ENCODE results near the gene SCFD2.
"Not testable (repeated sequence)": the region's sequence is repeated elsewhere in the genome, so short reads cannot be mapped to it uniquely, and the experiment has no call there.

SCFD2 gene

DNA sequence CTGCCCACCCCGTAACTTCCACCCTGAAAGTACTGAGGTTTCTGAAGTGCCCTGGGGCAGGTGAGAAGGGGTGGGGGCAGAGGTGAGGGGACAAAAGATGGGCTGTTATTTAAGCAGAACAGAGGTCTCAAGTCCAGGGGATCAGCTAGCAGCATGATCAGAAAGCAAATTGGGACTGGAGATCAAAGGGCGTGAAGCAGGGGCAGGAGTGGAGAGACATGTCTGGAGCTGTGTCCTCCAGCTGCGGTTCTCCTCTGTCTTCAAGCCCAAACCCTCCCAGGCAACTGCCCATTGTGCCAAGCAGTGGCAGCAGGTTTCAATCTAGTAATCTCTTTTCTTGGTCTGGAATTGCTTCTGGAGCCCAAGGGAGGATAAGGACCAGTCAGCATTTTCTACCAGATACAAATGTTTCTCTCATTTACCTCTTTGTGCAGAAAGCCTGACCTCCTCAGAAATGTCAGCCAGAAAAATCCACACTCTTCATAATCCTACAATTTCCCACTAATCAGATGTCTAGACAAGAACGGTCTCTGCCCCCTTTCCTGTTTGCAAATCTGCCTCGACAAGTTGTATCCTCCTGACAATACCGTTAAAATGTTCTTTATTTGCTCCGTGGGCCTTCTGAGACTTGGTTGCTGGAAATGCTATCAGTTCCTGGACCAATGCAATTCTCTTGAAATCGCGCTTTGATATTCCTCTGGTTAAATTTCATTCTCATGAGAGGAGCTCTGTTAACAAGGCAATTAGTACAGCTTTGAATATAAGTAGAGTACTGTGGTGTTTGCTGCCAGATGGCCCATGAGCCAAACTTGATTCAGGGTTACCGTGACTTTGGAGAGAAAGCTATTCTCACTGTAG is 526.9 kb downstream of the SCFD2 start:
- DNase-seq (ENCODE audit: low read depth in 2 of 2, low spot score in 1 of 2): no peak

DNA sequence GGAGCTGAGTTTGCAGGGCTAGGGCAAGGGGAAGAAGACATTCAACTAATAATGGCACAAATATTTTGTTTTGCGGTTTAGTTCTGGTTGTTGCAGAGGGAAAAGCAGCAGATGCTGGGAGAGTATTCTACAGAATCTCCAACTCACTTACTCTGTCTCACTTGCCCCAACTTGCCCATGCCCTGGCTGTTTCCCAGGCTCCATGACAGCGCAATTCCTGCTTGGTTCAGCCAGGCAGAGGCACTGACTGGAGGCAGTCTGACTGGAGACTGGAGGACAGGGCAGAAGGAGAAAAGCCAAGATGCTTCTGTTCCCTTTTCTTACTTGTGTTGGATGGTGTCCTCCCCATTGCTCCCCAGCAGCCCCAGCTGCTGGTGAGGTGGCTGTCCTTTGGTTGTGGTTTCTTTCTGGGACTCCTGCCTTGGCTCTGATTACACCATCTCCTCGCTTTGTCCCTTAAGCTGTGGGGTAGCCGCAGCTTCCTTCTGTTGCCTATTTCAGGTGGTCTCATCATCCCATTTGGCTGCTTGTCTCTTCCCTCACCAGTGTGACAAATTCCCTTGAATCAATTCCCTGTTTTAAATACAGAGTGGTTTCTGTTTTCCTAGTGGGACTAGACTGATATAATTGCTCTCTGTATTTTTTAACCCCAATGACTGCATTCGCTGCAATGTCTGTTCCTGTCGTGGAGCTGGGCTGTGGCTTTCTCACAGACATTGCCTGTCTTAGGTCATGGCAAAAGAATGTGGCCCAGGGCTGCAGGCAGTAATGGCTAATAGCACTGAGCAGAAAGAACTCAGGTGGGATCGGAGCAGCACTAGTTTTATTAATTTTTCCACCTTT is 527.9 kb downstream of the SCFD2 start:
- DNase-seq (ENCODE audit: low read depth in 2 of 2, low spot score in 1 of 2): no peak

DNA sequence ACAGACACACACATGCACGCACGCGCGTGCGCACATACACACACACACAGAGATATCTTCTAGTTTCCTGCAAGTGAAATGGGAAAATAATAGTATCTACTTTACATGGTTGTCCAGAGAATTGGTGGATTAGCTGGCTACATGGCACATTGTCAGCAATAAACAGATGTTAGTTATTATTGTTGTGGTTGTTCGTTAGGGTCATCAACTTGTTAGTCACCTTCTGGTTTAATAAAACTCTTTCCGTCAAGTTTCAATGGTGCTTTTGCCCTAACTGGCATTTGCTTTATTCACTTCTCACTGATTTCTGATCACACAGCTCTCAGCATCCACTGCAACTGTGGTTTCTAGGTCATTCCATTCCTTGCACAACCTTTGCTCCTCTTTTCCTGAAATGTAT is 529.2 kb downstream of the SCFD2 start:
- DNase-seq (ENCODE audit: low read depth in 2 of 2, low spot score in 1 of 2): no peak

DNA sequence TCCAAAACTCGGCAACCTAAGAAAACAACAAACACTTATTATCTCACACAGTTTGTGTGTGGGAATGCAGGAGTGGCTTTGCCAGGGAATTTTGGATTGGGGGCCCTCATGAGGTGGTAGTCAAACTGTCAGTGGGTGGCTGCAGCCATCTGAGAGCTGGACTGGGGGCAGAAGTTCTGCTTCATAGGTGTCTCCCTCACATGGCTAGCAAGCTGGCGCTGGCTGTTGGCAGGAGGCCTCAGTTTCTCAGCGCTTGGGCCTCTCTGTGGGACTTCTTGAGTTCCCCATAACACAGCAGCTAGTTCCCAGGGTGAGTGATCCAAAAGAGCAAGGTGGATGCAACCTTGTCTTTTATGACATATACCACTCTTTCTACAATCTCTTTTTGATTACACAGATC is 529.7 kb downstream of the SCFD2 start:
- no peak for DNase-seq (ENCODE audit: low read depth in 2 of 2, low spot score in 1 of 2)

DNA sequence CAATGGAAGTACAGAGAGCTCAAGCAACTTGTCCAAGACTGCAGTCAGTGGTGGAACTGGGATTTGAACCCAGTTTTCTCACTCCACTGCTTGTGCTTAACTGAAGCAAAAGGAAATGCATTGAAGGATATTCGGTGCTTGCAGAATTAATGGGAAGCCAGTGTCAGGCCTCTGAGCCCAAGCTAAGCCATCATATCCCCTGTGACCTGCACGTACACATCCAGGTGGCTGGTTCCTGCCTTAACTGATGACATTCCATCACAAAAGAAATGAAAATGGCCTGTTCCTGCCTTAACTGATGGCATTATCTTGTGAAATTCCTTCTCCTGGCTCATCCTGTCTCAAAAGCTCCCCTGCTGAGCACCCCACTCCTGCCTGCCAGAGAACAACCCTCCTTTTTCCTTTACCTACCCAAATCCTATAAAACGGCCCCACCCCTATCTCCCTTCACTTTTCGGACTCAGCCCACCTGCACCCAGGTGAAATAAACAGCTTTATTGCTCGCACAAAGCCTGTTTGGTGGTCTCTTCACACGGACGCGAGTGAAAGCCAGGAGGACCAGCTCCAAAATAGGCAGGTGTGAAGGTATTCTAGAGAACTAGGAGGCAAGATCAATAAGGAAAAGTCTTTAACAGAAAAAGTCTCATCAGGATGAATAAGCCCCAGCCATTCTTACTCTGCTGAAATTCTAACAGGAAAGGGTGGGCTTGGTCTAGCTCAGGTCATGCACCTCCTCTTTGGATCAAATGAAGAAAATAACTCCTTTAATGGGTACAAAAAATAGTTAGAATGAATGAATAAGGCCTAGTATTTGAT is 531.0 kb downstream of the SCFD2 start:
- not testable (repeated sequence) for DNase-seq (ENCODE audit: low read depth in 2 of 2, low spot score in 1 of 2)

DNA sequence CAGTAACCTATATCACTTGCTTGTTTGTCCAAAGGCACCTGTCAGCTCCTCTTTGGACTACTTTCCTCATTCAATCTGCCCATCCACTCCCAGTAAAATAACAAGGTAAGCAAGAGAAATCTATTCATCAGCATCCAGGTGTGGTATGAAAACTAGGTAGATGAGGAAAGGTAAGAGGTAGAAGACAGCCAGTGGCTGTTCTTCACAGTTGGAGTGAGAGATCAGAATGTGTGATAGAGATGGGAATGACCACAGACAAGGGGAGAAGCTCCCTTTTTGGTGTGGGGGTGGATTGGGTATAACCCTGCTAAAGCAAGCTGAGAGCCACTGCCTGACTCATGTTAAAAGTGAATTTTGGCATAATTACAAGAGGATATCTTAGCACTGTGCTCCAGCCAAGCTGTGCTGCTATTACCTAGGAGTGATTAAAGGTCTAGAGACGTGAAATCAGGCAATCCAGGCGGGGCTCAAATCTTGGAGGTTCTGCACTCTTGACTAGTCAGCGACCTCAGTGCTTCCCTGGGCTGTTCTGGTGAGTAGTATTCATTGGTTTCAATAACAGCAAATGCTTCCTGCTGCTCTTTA is 531.8 kb downstream of the SCFD2 start:
- DNase-seq (ENCODE audit: low read depth in 2 of 2, low spot score in 1 of 2): no peak

DNA sequence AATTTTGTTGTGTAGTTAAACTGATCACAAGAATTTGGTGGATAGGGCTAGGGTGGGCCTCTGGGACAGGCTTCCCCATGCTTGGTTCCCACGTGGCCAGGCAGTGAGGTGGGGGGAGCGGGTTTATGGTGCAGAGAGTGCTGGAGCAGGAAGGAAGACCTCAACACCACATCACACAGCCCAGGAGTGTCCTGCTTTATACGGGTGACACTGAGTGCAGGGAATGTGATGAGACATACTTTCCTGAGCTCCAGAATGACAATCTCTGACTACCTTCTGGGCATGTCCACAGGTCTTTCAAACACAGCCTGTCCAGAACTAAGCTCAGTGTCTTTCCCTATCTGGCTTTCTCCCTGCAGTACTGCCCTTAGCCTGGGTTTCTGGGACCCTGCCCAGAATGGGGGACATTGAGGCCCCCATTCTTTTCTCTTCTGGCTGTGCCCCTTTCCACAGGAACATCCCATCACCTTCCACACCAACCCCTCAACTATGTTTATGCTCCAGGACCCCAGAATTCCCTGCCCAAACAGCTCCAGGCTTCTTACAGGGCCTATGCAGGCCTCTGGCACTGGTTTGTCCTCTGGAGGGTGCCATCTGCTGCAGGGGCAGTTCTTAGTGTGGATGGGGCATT is 540.3 kb downstream of the SCFD2 start:
- DNase-seq (ENCODE audit: low read depth in 2 of 2, low spot score in 1 of 2): no peak

DNA sequence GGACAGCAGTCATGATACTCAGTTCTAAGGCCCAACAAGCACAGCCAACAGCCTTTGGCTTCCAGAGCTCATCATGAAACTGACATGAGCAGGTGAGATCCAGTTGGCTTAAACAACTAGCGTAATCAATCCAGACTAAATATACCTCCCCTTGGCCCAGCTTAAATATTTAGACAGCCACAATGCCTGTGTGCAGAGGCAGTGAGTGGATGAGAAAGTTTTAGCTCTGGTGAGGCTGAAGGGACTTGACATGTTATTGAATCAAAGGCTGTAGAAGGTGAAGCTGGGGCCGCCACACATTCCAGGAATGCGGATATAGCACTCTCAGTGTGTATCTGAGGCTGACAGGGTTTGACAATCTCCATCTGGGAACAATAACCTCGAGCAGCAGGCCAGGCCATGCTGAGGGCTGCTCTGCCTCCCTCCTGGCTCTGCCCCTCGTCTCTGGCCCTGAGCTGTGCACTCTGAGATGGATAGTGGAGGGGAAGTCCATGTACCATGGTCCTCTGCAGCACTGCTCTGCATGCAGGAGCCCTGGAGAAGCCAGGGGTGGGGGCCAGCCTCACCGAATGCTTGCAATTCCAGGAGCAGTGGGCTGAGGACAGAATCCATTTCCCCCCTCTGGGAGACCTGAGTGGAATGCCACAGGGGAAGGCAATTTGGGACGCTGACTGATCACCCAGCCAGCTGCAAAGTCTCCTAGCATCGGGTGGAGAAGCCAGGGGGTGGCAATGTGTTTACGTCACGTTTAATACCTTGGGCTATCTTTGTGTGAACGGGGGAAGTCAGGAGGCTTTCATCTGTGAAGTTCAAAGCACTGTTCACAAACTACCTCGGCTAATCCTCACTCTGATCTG is 541.0 kb downstream of the SCFD2 start:
- no peak for DNase-seq (ENCODE audit: low read depth in 2 of 2, low spot score in 1 of 2)

DNA sequence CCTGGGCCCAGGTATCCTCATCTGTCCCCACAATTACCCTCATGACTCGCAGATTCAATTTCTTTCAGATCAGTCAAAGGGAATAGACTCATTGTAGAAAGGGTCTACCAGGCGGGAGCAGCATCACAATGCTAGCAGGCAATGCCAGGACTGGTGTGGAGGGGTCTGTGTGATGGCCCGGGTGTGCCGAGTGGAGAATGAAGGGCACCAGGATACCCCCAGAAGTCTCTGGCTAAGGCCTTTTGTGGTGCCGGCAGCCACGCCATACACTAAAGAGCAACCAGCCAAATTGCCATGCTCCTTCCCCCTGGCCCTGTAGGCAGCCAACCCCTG is 541.6 kb downstream of the SCFD2 start:
- DNase-seq (ENCODE audit: low read depth in 2 of 2, low spot score in 1 of 2): no peak

DNA sequence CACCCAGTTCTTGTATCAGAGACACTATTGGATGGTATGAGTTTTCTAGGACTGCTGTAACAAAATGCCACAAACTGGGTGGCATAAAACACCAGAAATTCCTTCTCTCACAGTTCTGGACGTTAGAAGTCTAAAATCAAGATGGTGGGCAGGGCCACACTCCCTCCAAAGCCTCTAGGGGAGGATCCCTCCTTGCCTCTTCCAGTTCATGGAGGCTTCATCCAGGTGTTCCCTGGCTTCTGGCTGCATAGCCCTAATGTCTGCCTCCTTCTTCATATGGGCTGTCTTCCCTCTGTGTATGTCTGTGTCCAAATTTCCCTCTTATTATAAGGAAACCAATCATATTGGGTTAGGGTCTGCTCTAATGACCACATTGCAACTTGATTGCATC is 542.2 kb downstream of the SCFD2 start:
- DNase-seq (ENCODE audit: low read depth in 2 of 2, low spot score in 1 of 2): no peak
